ENCODE data around the gene TRIP13. TPM values are rescaled to one million over a fixed set of nuclear protein-coding genes. Genes with fewer than 3 reads are reported as not detected.

TRIP13 gene
- total and polyA plus RNA-seq, 8 donors = 0.31 to 1.2 (median 0.51) TPM; not detected in 1

GRCh38 chr5:885529-885928 lies 7.2 kb upstream of the TRIP13 start:
- Histone ChIP-seq H3K9me3 (no peaks in the 10 kb centered on the region), H3K27me3 (no peaks in the 10 kb centered on the region), H3K36me3 (peaks cover 6 to 67% (median 19%) of the 10 kb centered on the region in 3 donors), H3K4me3 (no peak overlapping the region), H3K27ac (no peak overlapping the region), H3K4me1 (no peaks in the 10 kb centered on the region)
- TF ChIP-seq CTCF (IDR thresholded peaks at IDR 0.05) = no peak
- whole genome bisulfite sequencing, 2 donors = 87% methylated on average over 13 of the region's 13 CpGs
- FAIRE-seq (no peak), ATAC-seq (no peak), DNase-seq (no peak)
- intact Hi-C loops (cut with DNase I) = no loop called here

DNA sequence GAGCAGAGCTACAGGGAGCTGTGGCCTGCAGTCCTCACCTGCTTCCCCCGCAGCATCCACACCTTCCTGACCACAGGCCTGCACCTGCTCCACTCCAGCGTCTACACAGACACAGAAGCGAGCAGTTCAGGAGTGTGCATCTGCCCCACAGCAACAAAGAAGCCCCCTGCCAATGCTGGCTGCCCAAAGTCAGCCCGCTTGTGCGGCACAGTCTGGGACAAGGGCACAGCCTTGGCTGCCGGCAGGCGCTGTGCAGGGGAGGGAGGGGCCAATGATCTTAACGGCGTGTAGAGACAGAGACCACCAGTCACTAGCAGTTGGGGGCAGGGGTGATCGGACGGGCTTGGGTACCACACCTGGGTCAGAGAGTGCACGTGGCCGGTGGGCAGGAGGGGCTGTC lies 6.6 kb upstream of the TRIP13 start:
- FAIRE-seq (no peak), ATAC-seq (no peak), DNase-seq (no peak)
- Histone ChIP-seq H3K9me3 (no peaks in the 10 kb centered on the region), H3K27ac (no peak overlapping the region), H3K27me3 (no peaks in the 10 kb centered on the region), H3K36me3 (peaks cover 4 to 67% (median 16%) of the 10 kb centered on the region in 3 donors), H3K4me3 (no peak overlapping the region), H3K4me1 (no peaks in the 10 kb centered on the region)
- intact Hi-C loops (cut with DNase I) = no loop called here
- 92 to 94% methylated on average over 13 of the region's 13 CpGs for WGBS, 2 donors
- TF ChIP-seq CTCF (IDR thresholded peaks at IDR 0.05) = no peak

GRCh38 chr5:886716-887325 lies 5.9 kb upstream of the TRIP13 start:
- H3K36me3 ChIP-seq = peaks cover 4 to 60% (median 11%) of the 10 kb centered on the region in 3 donors
- WGBS, 2 donors = 92 to 93% methylated on average over 26 of the region's 26 CpGs
- FAIRE-seq = no peak
- no peak overlapping the region for H3K4me3 ChIP-seq
- DNase-seq = no peak
- TF ChIP-seq CTCF (IDR thresholded peaks at IDR 0.05) = no peak
- intact Hi-C loops (cut with DNase I) = no loop called here
- no peak overlapping the region for H3K27ac ChIP-seq
- no peaks in the 10 kb centered on the region for H3K9me3 ChIP-seq
- ATAC-seq = no peak
- H3K4me1 ChIP-seq = peaks cover 0 to 6% (median 5%) of the 10 kb centered on the region in 3 donors
- H3K27me3 ChIP-seq = no peaks in the 10 kb centered on the region

DNA sequence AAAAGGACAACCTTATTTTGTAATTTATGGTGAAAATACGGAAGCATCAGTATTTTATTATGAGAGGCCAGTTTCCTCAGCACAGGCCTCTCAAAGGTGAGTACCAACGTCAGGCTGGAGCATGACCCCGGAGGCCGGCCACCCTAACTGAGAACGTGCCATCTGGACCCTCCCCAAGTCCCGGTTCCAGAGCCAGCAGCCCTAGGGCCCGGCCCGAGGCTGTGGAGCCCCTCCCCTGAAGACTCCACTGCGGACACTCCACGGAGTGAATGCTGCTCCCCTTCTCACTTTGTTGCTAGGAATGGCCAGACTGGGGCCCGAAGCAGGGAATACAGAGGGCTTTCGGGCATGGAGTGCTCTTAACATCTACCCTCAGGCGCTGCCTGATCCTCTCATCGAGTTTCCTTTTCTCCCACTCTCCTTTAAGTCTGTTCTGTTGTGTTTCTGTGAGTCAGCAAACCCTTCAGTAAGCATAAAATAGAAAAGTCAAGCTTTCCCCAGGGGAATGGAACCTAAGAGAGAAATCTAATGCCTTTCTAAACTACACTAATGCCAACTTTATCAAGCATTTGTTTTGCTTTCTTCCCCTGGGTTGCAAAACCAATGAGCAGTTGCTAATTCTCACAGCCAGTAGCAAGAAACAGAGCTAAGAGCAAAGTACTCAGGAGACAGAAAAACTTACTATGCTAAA lies 4.6 kb upstream of the TRIP13 start:
- intact Hi-C loops (cut with DNase I) = no loop called here
- no peak for TF ChIP-seq CTCF (IDR thresholded peaks at IDR 0.05)
- ATAC-seq (no peak), DNase-seq (no peak), FAIRE-seq (no peak)
- no peak overlapping the region for H3K4me3 ChIP-seq
- no peaks in the 10 kb centered on the region for H3K9me3 ChIP-seq
- WGBS, 2 donors = 85 to 91% methylated on average over 14 of the region's 14 CpGs
- no peaks in the 10 kb centered on the region for H3K27me3 ChIP-seq
- H3K27ac ChIP-seq = no peak overlapping the region
- H3K4me1 ChIP-seq = peaks cover 0 to 6% (median 5%) of the 10 kb centered on the region in 3 donors
- H3K36me3 ChIP-seq = peaks cover 4 to 57% (median 11%) of the 10 kb centered on the region in 3 donors

DNA sequence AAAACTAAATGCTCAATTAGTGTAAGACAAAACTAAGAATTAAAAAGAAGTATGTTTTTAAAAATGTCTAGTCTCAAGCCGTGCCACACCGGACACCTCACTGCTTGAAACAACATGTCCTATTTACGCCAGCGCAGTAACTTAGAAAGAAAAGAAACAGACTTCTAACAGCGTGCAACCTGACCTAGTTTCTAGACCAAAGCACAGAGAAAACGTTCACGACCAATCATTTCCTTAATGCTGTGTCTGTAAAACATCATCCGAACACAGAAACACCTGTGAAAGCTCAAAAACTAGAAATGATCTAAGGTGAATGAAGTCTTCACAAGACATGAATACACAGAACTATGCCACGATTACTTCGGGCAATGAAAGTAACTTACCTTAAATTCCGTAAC lies 4.0 kb upstream of the TRIP13 start:
- intact Hi-C loops (cut with DNase I) = no loop called here
- no peak for FAIRE-seq

More for the DNA sequence above, 4.0 kb upstream of the TRIP13 start:
- Histone ChIP-seq H3K4me3 (no peak overlapping the region), H3K4me1 (peaks cover 0 to 10% (median 5%) of the 10 kb centered on the region in 3 donors), H3K27me3 (no peaks in the 10 kb centered on the region), H3K36me3 (peaks cover 4 to 52% (median 7%) of the 10 kb centered on the region in 3 donors), H3K9me3 (no peaks in the 10 kb centered on the region), H3K27ac (no peak overlapping the region)
- no peak for TF ChIP-seq CTCF (IDR thresholded peaks at IDR 0.05)
- WGBS, 2 donors = 91 to 94% methylated on average over 11 of the region's 11 CpGs
- no peak for ATAC-seq
- DNase-seq = no peak
